Left ventricle myocardium inferior (tissue), 1 donor: ENCODE results near the gene LRRN2. TPM values are rescaled to one million over a fixed set of nuclear protein-coding genes. Genes with fewer than 3 reads are reported as not detected.

Experiments
- DNase-seq: peaks from one replicate; pipeline ENCODE4 v3.0.0-alpha.2; 2020
- H3K27ac ChIP-seq: fragments of 200-600 bp; replicated peaks from 2 replicates; pipeline ENCODE4 v1.8.0; 2021
- H3K27me3 ChIP-seq: fragments of 200-600 bp; 2 replicates; pipeline ENCODE4 v1.8.0; 2021; ENCODE audit warnings: low read depth
- H3K36me3 ChIP-seq: fragments of 200-600 bp; 2 replicates; pipeline ENCODE4 v1.8.0; 2021
- H3K4me1 ChIP-seq: fragments of 200-600 bp; 2 replicates; pipeline ENCODE4 v1.8.0; 2021
- H3K4me3 ChIP-seq: fragments of 200-600 bp; 2 replicates; pipeline ENCODE4 v1.8.0; 2021; ENCODE audit warnings: mild to moderate bottlenecking, moderate library complexity
- H3K9me3 ChIP-seq: fragments of 200-600 bp; replicated peaks from 2 replicates; pipeline ENCODE4 v1.8.0; 2021
- CTCF ChIP-seq: fragments of 200-600 bp; IDR thresholded peaks from 2 replicates; pipeline ENCODE4 v1.8.0; 2021; ENCODE audit warnings: antibody characterized with exemption, mild to moderate bottlenecking, borderline replicate concordance
- intact Hi-C: fragments of 100-400 bp; cut with micrococcal nuclease; formaldehyde crosslinking; loops from one replicate; pipeline ENCODE4 v1.11.0; 2022
- total RNA-seq: library from RNA; stranded (reverse); fragmentation: NEBNext Ultra II Directional; extraction: Animal tissue kit (Norgen Biotek cat#: 25700); gene quantifications from one replicate; pipeline ENCODE4 v1.2.1, GENCODE V29; 2021
- donor health status: DM: no; HTN: yes; CAD: no; lungs with severe emphysema.

Gene LRRN2
- total RNA-seq, 1 donor from 2014 or later: 1.4 TPM

GRCh38 chr1:204678721-204679475, 6.6 kb downstream of the LRRN2 start:
- no peak for TF ChIP-seq CTCF
- intact Hi-C loops: no loop called here

GRCh38 chr1:204677864-204678263, 7.7 kb downstream of the LRRN2 start:
- no peak overlapping the region for H3K27ac ChIP-seq
- no peak for TF ChIP-seq CTCF
- intact Hi-C loops: no loop called here
- no peaks in the 10 kb centered on the region for H3K4me1 ChIP-seq
- H3K9me3 ChIP-seq: no peaks in the 10 kb centered on the region
- peaks cover 62% of the 10 kb centered on the region for H3K27me3 ChIP-seq
- H3K4me3 ChIP-seq: no peak overlapping the region
- H3K36me3 ChIP-seq: no peaks in the 10 kb centered on the region
- no peak for DNase-seq

More at GRCh38 chr1:204678721-204679475, 6.6 kb downstream of the LRRN2 start:
- H3K27me3 ChIP-seq: peaks cover 58% of the 10 kb centered on the region
- no peak for DNase-seq
- peaks cover 6% of the 10 kb centered on the region for H3K4me1 ChIP-seq
- H3K36me3 ChIP-seq: no peaks in the 10 kb centered on the region
- no peak overlapping the region for H3K27ac ChIP-seq
- no peaks in the 10 kb centered on the region for H3K9me3 ChIP-seq
- H3K4me3 ChIP-seq: no peak overlapping the region

- Histone ChIP-seq H3K4me3 (no peak overlapping the region), H3K36me3 (no peaks in the 10 kb centered on the region), H3K4me1 (no peaks in the 10 kb centered on the region), H3K27me3 (peaks cover 78% of the 10 kb centered on the region), H3K27ac (no peak overlapping the region), H3K9me3 (no peaks in the 10 kb centered on the region)
- TF ChIP-seq CTCF: no peak
- no peak for DNase-seq
- intact Hi-C loops: no loop called here
Measured at GRCh38 chr1:204676043-204676442, 9.5 kb downstream of the LRRN2 start.

GRCh38 chr1:204673909-204674649, 11.5 kb downstream of the LRRN2 start:
- DNase-seq: no peak
- no peaks in the 10 kb centered on the region for H3K36me3 ChIP-seq
- intact Hi-C loops: no loop called here
- H3K27ac ChIP-seq: no peak overlapping the region
- peaks cover 84% of the 10 kb centered on the region for H3K27me3 ChIP-seq
- H3K4me3 ChIP-seq: no peak overlapping the region
- H3K9me3 ChIP-seq: no peaks in the 10 kb centered on the region
- no peak for TF ChIP-seq CTCF
- H3K4me1 ChIP-seq: no peaks in the 10 kb centered on the region

GRCh38 chr1:204673209-204673608, 12.3 kb downstream of the LRRN2 start:
- H3K9me3 ChIP-seq: no peaks in the 10 kb centered on the region
- no peak overlapping the region for H3K27ac ChIP-seq
- peaks cover 80% of the 10 kb centered on the region for H3K27me3 ChIP-seq
- no peaks in the 10 kb centered on the region for H3K36me3 ChIP-seq
- intact Hi-C loops: no loop called here
- no peak overlapping the region for H3K4me3 ChIP-seq
- no peak for DNase-seq
- TF ChIP-seq CTCF: no peak
- H3K4me1 ChIP-seq: no peaks in the 10 kb centered on the region
